ENCODE data around the gene AASDH. TPM values are rescaled to one million over a fixed set of nuclear protein-coding genes. Genes with fewer than 3 reads are reported as not detected.

The AASDH gene
- total RNA-seq, 1 donor from 2014 or later: 8.6 TPM

GRCh38 chr4:56360071-56360470 is 27.2 kb downstream of the AASDH start:
- Mint-ChIP-seq H3K36me3 (ENCODE audit: unreplicated experiment) (peaks cover 17% of the 10 kb centered on the region), H3K27ac (ENCODE audit: unreplicated experiment) (no peak overlapping the region), H3K4me3 (ENCODE audit: unreplicated experiment) (no peak overlapping the region), H3K27me3 (ENCODE audit: unreplicated experiment) (no peaks in the 10 kb centered on the region), H3K9me3 (ENCODE audit: unreplicated experiment) (peaks cover 9% of the 10 kb centered on the region), H3K4me1 (ENCODE audit: unreplicated experiment) (no peaks in the 10 kb centered on the region)
- TF ChIP-seq CTCF (IDR thresholded peaks at IDR 0.05): no peak
- DNase-seq (ENCODE audit: extremely low spot score, unreplicated experiment): no peak

GRCh38 chr4:56356650-56357049 is 30.6 kb downstream of the AASDH start:
- H3K36me3 Mint-ChIP-seq (ENCODE audit: unreplicated experiment): peaks cover 11% of the 10 kb centered on the region
- H3K9me3 Mint-ChIP-seq (ENCODE audit: unreplicated experiment): no peaks in the 10 kb centered on the region
- TF ChIP-seq CTCF (IDR thresholded peaks at IDR 0.05): no peak
- H3K4me3 Mint-ChIP-seq (ENCODE audit: unreplicated experiment): no peak overlapping the region
- no peaks in the 10 kb centered on the region for H3K27me3 Mint-ChIP-seq (ENCODE audit: unreplicated experiment)
- H3K27ac Mint-ChIP-seq (ENCODE audit: unreplicated experiment): no peak overlapping the region
- no peak for DNase-seq (ENCODE audit: extremely low spot score, unreplicated experiment)
- no peaks in the 10 kb centered on the region for H3K4me1 Mint-ChIP-seq (ENCODE audit: unreplicated experiment)

- TF ChIP-seq CTCF (IDR thresholded peaks at IDR 0.05): no peak
- no peak for DNase-seq (ENCODE audit: extremely low spot score, unreplicated experiment)
- no peak overlapping the region for H3K4me3 Mint-ChIP-seq (ENCODE audit: unreplicated experiment)
- H3K27ac Mint-ChIP-seq (ENCODE audit: unreplicated experiment): no peak overlapping the region
- H3K27me3 Mint-ChIP-seq (ENCODE audit: unreplicated experiment): no peaks in the 10 kb centered on the region
- H3K9me3 Mint-ChIP-seq (ENCODE audit: unreplicated experiment): no peaks in the 10 kb centered on the region
- no peaks in the 10 kb centered on the region for H3K4me1 Mint-ChIP-seq (ENCODE audit: unreplicated experiment)
- peaks cover 33% of the 10 kb centered on the region for H3K36me3 Mint-ChIP-seq (ENCODE audit: unreplicated experiment)
Observed at GRCh38 chr4:56348576-56348975, 38.7 kb downstream of the AASDH start.

- Mint-ChIP-seq H3K36me3 (ENCODE audit: unreplicated experiment) (peaks cover 29% of the 10 kb centered on the region), H3K27ac (ENCODE audit: unreplicated experiment) (no peak overlapping the region), H3K9me3 (ENCODE audit: unreplicated experiment) (no peaks in the 10 kb centered on the region), H3K4me1 (ENCODE audit: unreplicated experiment) (no peaks in the 10 kb centered on the region), H3K4me3 (ENCODE audit: unreplicated experiment) (no peak overlapping the region), H3K27me3 (ENCODE audit: unreplicated experiment) (no peaks in the 10 kb centered on the region)
- TF ChIP-seq CTCF (IDR thresholded peaks at IDR 0.05): no peak
- no peak for DNase-seq (ENCODE audit: extremely low spot score, unreplicated experiment)
Observed at GRCh38 chr4:56345458-56345857, 41.8 kb downstream of the AASDH start.

GRCh38 chr4:56342746-56343145 is 44.5 kb downstream of the AASDH start:
- no peak for DNase-seq (ENCODE audit: extremely low spot score, unreplicated experiment)
- Mint-ChIP-seq H3K27me3 (ENCODE audit: unreplicated experiment) (no peaks in the 10 kb centered on the region), H3K4me3 (ENCODE audit: unreplicated experiment) (no peak overlapping the region), H3K4me1 (ENCODE audit: unreplicated experiment) (no peaks in the 10 kb centered on the region), H3K9me3 (ENCODE audit: unreplicated experiment) (peaks cover 5% of the 10 kb centered on the region), H3K27ac (ENCODE audit: unreplicated experiment) (no peak overlapping the region), H3K36me3 (ENCODE audit: unreplicated experiment) (peaks cover 35% of the 10 kb centered on the region)
- no peak for TF ChIP-seq CTCF (IDR thresholded peaks at IDR 0.05)
